Stimulated activated CD4-positive, alpha-beta T cell treated with anti-CD3 and anti-CD28 coated beads, Interleukin-2, amount 100 ng/mL, for 24 hours (primary cell): ENCODE data around the gene PRELID1.
"Not testable (repeated sequence)": the region's sequence is repeated elsewhere in the genome, so short reads cannot be mapped to it uniquely, and the experiment has no call there.

Experiments
- DNase-seq, 2 donors: peaks; one replicate each; pipeline ENCODE4 v3.0.0-alpha.2; 2020

Gene PRELID1

GRCh38 chr5:177300236-177300880 is 3.2 kb upstream of the PRELID1 start:
- peak; percentile 46 to 51 for DNase-seq

- DNase-seq, result no peak
These were observed 2.6 kb upstream of the PRELID1 start for GRCh38 chr5:177300951-177301350.

GRCh38 chr5:177301503-177302165 is 2.0 kb upstream of the PRELID1 start:
- DNase-seq, result no peak

- DNase-seq, result no peak
These were observed 1.1 kb upstream of the PRELID1 start for GRCh38 chr5:177302354-177303110.

- DNase-seq, result no peak
These were observed 359 bp downstream of the PRELID1 start for GRCh38 chr5:177303925-177304391.

GRCh38 chr5:177304392-177305119 is 957 bp downstream of the PRELID1 start:
- DNase-seq, result peak in 1 of 2 donors; percentile 38

- not testable (repeated sequence) for DNase-seq
These were observed 2.6 kb downstream of the PRELID1 start for GRCh38 chr5:177306103-177306640.

GRCh38 chr5:177306674-177307543 is 3.3 kb downstream of the PRELID1 start:
- no peak for DNase-seq

- no peak for DNase-seq
These were observed 4.2 kb downstream of the PRELID1 start for GRCh38 chr5:177307544-177308363.

- DNase-seq, result no peak
These were observed 5.1 kb downstream of the PRELID1 start for GRCh38 chr5:177308740-177309139.

- DNase-seq, result peak; percentile 78 to 79
These were observed 6.0 kb downstream of the PRELID1 start for GRCh38 chr5:177309351-177310191.

GRCh38 chr5:177310332-177310731 is 6.7 kb downstream of the PRELID1 start:
- no peak for DNase-seq

- no peak for DNase-seq
These were observed 7.3 kb downstream of the PRELID1 start for GRCh38 chr5:177310757-177311391.

- DNase-seq, result no peak
These were observed 7.8 kb downstream of the PRELID1 start for GRCh38 chr5:177311392-177311722.

GRCh38 chr5:177311723-177312648 is 8.4 kb downstream of the PRELID1 start, which contains the start of gene MXD3:
Gene MXD3, minus strand, starts transcription at chr5:177311898. Its CDS starts 68 bp downstream, at chr5:177311830.
- DNase-seq, result peak; percentile 96 to 99

- DNase-seq, result peak in 1 of 2 donors; percentile 65
These were observed 9.1 kb downstream of the PRELID1 start for GRCh38 chr5:177312649-177313181.

GRCh38 chr5:177313561-177314259 is 10.1 kb downstream of the PRELID1 start:
- DNase-seq, result no peak
